Hepatocyte (in vitro differentiated cells): ENCODE measurements around the gene ZSCAN21. TPM values are rescaled to one million over a fixed set of nuclear protein-coding genes. Genes with fewer than 3 reads are reported as not detected.

Source experiments
- DNase-seq: peaks from one replicate; pipeline ENCODE4 v3.0.0-alpha.2; 2016; ENCODE audit warnings: low spot score
- H2AFZ ChIP-seq: fragments of 200-600 bp; sonication (generic); 2 replicates; pipeline ENCODE4 v1.6.0; 2016; ENCODE audit warnings: antibody characterized with exemption, mild to moderate bottlenecking
- H3K27ac ChIP-seq: fragments of 200-600 bp; sonication (generic); 2 replicates; pipeline ENCODE4 v1.5.1; 2016; ENCODE audit warnings: mild to moderate bottlenecking
- H3K27me3 ChIP-seq: fragments of 200-600 bp; sonication (generic); 2 replicates; pipeline ENCODE4 v1.6.1; 2016
- H3K36me3 ChIP-seq: fragments of 200-600 bp; sonication (generic); replicated peaks from 2 replicates; pipeline ENCODE4 v1.5.1; 2016; ENCODE audit warnings: low read depth; ENCODE audit not compliant: insufficient read depth
- H3K4me1 ChIP-seq: fragments of 200-600 bp; sonication (generic); 2 replicates; pipeline ENCODE4 v1.5.1; 2016; ENCODE audit warnings: mild to moderate bottlenecking, moderate library complexity; ENCODE audit not compliant: insufficient read depth
- H3K4me2 ChIP-seq: fragments of 200-600 bp; sonication (generic); 2 replicates; pipeline ENCODE4 v1.6.0; 2016
- H3K4me3 ChIP-seq: fragments of 200-600 bp; sonication (generic); 2 replicates; pipeline ENCODE4 v1.5.1; 2016; ENCODE audit warnings: mild to moderate bottlenecking
- H3K79me2 ChIP-seq: fragments of 200-600 bp; sonication (generic); 2 replicates; pipeline ENCODE4 v1.6.0; 2017; ENCODE audit warnings: mild to moderate bottlenecking
- H3K9me2 ChIP-seq: fragments of 200-600 bp; sonication (generic); replicated peaks from 2 replicates; pipeline ENCODE4 v1.6.0; 2017; ENCODE audit warnings: mild to moderate bottlenecking; ENCODE audit not compliant: insufficient read depth
- H3K9me3 ChIP-seq: fragments of 200-600 bp; sonication (generic); 2 replicates; pipeline ENCODE4 v1.5.1; 2016; ENCODE audit warnings: low read depth, mild to moderate bottlenecking
- H4K20me1 ChIP-seq: fragments of 200-600 bp; sonication (generic); 2 replicates; pipeline ENCODE4 v1.6.0; 2016; ENCODE audit warnings: mild to moderate bottlenecking; ENCODE audit not compliant: insufficient read depth, poor library complexity, severe bottlenecking
- EZH2 ChIP-seq: fragments of 200-600 bp; sonication (generic); IDR thresholded peaks from 2 replicates; pipeline ENCODE4 v1.6.1; 2016; ENCODE audit warnings: antibody characterized with exemption, mild to moderate bottlenecking, borderline replicate concordance
- EZH2phosphoT487 ChIP-seq: fragments of 200-600 bp; sonication (generic); IDR thresholded peaks from one replicate; pipeline ENCODE4 v1.6.1; 2018; ENCODE audit warnings: antibody characterized with exemption, mild to moderate bottlenecking, low read depth, moderate library complexity; ENCODE audit not compliant: unreplicated experiment, severe bottlenecking
- WGBS: methylation state at CpG from one replicate; pipeline ENCODE4 v1.1.6; 2016; ENCODE audit warnings: low lambda C conversion rate; ENCODE audit errors: missing lambda C conversion rate; 5-methylcytosine and 5-hydroxymethylcytosine counted together
- polyA plus RNA-seq: library from polyadenylated mRNA; unstranded; fragments of >200 nt; fragmentation: Nextera tagmentation; extraction: Ambion mirVana; gene quantifications from 2 replicates; pipeline ENCODE4 v1.2.1, GENCODE V29; 2016
- total RNA-seq: library from RNA; depleted of rRNA; stranded (reverse); fragments of >200 nt; gene quantifications from 2 replicates; pipeline ENCODE4 v1.2.3, GENCODE V29; 2014
- TF ChIP-seq, protein P1 (sequence below): fragments of 200-600 bp; sonication (generic); IDR thresholded peaks from 2 replicates; pipeline ENCODE4 v1.5.1; 2016; ENCODE audit warnings: antibody characterized with exemption, mild to moderate bottlenecking; ENCODE audit not compliant: poor library complexity

The ZSCAN21 gene
- total and polyA plus RNA-seq, 2 experiments from 2014 or later = 9.6 to 12.8 TPM

GRCh38 chr7:100027197-100027596 lies 22.4 kb upstream of the ZSCAN21 start:
- no peaks in the 10 kb centered on the region for H3K4me1 ChIP-seq
- H3K4me2 ChIP-seq = no peak overlapping the region
- H2AFZ ChIP-seq = no peak overlapping the region
- H3K36me3 ChIP-seq = no peaks in the 10 kb centered on the region
- H3K79me2 ChIP-seq = peaks cover 38% of the 10 kb centered on the region
- TF ChIP-seq EZH2phosphoT487 = no peak
- TF ChIP-seq, protein P1, sequence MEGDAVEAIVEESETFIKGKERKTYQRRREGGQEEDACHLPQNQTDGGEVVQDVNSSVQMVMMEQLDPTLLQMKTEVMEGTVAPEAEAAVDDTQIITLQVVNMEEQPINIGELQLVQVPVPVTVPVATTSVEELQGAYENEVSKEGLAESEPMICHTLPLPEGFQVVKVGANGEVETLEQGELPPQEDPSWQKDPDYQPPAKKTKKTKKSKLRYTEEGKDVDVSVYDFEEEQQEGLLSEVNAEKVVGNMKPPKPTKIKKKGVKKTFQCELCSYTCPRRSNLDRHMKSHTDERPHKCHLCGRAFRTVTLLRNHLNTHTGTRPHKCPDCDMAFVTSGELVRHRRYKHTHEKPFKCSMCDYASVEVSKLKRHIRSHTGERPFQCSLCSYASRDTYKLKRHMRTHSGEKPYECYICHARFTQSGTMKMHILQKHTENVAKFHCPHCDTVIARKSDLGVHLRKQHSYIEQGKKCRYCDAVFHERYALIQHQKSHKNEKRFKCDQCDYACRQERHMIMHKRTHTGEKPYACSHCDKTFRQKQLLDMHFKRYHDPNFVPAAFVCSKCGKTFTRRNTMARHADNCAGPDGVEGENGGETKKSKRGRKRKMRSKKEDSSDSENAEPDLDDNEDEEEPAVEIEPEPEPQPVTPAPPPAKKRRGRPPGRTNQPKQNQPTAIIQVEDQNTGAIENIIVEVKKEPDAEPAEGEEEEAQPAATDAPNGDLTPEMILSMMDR = no peak
- no peak for TF ChIP-seq EZH2
- H3K27ac ChIP-seq = no peak overlapping the region
- DNase-seq = no peak
- 93% methylated on average over 11 of the region's 11 CpGs for WGBS
- no peaks in the 10 kb centered on the region for H3K9me3 ChIP-seq
- peaks cover 4% of the 10 kb centered on the region for H4K20me1 ChIP-seq
- no peak overlapping the region for H3K4me3 ChIP-seq
- H3K9me2 ChIP-seq = no peaks in the 10 kb centered on the region
- no peaks in the 10 kb centered on the region for H3K27me3 ChIP-seq

DNA sequence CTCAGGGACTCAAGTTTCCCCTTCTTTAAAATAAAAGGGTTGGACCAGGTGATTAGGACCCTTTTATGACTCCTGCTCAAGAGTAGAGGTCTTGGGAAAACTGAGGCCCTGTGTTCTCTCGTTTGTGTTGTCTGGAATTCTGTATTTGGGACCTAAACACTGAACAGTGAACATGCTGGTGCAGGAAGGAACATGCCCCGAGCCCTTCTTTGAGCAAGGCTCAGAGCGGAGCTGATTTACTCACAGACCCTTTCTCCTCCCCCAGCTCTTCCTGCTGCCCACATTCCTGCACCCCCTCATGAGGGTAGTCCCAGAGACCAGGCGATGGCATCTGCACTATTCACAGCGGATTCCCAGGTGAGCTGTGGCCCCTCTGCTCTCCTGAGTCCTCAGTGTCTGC lies 20.0 kb upstream of the ZSCAN21 start:
- TF ChIP-seq EZH2 (no peak), EZH2phosphoT487 (no peak)
- TF ChIP-seq, protein P1 = no peak
- Histone ChIP-seq H3K4me3 (no peak overlapping the region), H3K27me3 (no peaks in the 10 kb centered on the region), H3K79me2 (peaks cover 17% of the 10 kb centered on the region), H3K9me3 (no peaks in the 10 kb centered on the region), H3K9me2 (no peaks in the 10 kb centered on the region), H2AFZ (no peak overlapping the region), H3K27ac (no peak overlapping the region), H4K20me1 (no peaks in the 10 kb centered on the region), H3K4me2 (no peak overlapping the region), H3K4me1 (no peaks in the 10 kb centered on the region), H3K36me3 (no peaks in the 10 kb centered on the region)
- DNase-seq = no peak
- WGBS = 95% methylated on average over 5 of the region's 5 CpGs

DNA sequence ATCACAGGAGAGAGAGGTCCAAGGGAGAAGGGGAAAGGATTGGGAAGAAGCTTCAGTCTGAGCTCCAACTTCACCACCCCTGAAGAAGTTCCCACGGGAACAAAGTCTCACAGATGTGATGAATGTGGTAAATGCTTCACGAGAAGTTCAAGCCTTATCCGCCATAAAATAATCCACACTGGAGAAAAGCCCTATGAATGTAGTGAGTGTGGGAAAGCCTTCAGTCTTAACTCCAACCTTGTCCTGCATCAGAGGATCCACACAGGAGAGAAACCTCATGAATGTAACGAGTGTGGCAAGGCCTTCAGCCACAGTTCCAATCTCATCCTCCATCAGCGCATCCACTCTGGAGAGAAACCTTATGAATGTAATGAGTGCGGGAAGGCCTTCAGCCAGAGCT lies 16.0 kb upstream of the ZSCAN21 start:
- H3K9me3 ChIP-seq = no peaks in the 10 kb centered on the region
- TF ChIP-seq, protein P1 = no peak
- TF ChIP-seq EZH2phosphoT487 (no peak), EZH2 (no peak)
- H4K20me1 ChIP-seq = no peaks in the 10 kb centered on the region
- no peak overlapping the region for H3K4me2 ChIP-seq
- H3K27me3 ChIP-seq = no peaks in the 10 kb centered on the region
- H2AFZ ChIP-seq = no peak overlapping the region
- H3K4me3 ChIP-seq = no peak overlapping the region
- 97% methylated on average over 6 of the region's 6 CpGs for WGBS
- peaks cover 3% of the 10 kb centered on the region for H3K4me1 ChIP-seq
- no peaks in the 10 kb centered on the region for H3K9me2 ChIP-seq
- no peaks in the 10 kb centered on the region for H3K36me3 ChIP-seq
- no peak for DNase-seq
- peaks cover 8% of the 10 kb centered on the region for H3K79me2 ChIP-seq
- no peak overlapping the region for H3K27ac ChIP-seq
